Measurements from ENCODE around the gene ARFGAP2.

The ARFGAP2 gene

DNA sequence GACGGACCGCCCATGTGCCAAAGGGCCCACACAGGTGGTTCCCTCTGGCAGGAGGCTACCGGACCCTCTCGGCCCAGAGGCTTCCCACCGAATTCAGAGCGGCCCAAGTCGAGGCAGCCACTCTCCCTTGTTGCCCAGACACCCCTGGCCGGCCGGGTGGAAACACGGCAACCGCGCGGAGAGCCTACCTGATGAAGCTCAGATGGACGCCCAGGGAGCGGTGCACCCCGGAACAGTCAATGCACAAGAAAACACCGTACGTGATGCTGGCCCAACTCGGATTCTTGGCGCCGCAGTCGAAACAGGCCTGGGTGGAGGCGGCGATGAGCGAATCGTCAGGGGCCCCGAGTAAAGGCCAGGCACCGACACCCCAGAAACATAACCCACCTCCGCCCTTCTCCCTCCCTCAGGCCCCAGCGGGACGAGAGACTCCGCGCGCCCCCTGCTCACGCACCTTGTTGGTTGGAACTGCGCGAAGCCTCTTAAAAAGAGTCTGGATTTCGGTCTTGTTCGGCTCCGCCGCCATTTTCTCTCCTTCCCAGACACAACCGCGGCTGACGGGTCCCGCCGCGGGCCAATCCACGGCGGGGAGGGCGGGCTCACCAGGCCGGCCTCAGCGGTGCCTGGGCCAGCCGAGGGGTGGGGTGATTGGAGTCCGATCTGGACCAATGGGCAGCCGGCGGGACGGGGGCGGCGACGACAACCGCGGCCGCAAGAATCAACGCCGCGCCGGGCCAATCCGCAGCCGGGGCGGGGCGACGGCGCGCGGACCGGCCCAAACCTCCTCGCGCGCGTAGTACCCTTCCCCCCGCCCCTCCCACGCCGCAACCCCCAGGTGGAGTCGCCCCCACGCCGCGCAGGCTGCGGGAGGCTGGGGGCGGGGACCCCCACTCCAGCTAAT is at the start of gene ARFGAP2:
TSS of gene ARFGAP2 (minus strand) at position 552 of the 901 bp plus-strand sequence. CDS start at position 526, 26 bp downstream.
- CTCF ChIA-PET: interaction anchor here (0.6 to 1.9 kb wide), 3 partner anchors 10 to 66 kb away, joined by 3 to 6 read pairs (median 3); partner anchors contain the start of gene PACSIN3
- POLR2A ChIA-PET (ENCODE audit: low non-redundant PET): interaction anchor here (0.6 kb wide), 1 partner anchor 81 kb away, joined by 3 read pairs; no protein-coding TSS in a partner anchor
- DNase-seq (ENCODE audit: low spot score): peak; percentile 99
- TF ChIP-seq, protein P1, sequence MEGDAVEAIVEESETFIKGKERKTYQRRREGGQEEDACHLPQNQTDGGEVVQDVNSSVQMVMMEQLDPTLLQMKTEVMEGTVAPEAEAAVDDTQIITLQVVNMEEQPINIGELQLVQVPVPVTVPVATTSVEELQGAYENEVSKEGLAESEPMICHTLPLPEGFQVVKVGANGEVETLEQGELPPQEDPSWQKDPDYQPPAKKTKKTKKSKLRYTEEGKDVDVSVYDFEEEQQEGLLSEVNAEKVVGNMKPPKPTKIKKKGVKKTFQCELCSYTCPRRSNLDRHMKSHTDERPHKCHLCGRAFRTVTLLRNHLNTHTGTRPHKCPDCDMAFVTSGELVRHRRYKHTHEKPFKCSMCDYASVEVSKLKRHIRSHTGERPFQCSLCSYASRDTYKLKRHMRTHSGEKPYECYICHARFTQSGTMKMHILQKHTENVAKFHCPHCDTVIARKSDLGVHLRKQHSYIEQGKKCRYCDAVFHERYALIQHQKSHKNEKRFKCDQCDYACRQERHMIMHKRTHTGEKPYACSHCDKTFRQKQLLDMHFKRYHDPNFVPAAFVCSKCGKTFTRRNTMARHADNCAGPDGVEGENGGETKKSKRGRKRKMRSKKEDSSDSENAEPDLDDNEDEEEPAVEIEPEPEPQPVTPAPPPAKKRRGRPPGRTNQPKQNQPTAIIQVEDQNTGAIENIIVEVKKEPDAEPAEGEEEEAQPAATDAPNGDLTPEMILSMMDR (conservative IDR thresholded peaks at IDR 0.05; ENCODE audit: low read depth): no peak
- H3K27ac ChIP-seq: peak within 1 kb of the TSS; percentile 98

DNA sequence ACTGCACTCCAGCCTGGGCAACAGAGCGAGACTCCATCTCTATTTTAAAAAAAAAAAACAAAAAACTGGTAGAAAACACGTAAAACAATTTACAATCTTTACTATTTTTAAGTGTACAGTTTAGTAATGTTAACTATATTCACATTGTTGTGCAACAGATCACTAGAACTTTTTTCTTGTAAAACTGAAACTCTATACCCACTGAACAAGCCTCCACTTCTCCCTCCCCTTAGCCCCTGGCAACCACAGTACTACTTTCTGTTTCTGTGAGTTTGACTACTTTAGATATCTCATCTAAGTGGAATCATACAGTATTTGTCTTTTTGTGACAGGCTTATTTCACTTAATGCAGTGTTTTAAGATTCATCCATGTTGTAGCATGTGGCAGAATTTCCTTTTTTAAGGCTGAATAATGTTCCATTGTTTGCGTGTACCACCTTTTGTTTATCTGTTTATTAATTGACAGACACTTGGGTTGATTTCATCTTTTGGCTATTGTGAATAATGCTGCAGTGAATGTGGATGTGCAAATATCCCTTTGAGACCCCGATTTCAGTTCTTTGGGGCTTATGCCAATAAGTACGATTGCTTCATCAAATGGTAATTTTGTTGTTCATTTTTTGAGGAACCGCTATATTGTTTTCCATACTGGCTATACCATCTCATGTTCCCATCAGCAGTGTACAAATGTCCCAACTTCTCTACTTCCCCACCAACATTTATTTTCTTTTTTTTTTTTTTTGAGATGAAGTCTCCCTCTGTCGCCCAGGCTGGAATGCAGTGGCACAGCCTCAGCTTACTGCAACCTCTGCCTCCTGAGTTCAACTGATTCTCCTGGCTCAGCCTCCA is 49.1 kb upstream of the ARFGAP2 start:
- DNase-seq (ENCODE audit: low spot score): no peak
- CTCF ChIA-PET: no interaction called here
- TF ChIP-seq, protein P1 (conservative IDR thresholded peaks at IDR 0.05; ENCODE audit: low read depth): no peak
- POLR2A ChIA-PET (ENCODE audit: low non-redundant PET): no interaction called here
- H3K27ac ChIP-seq: peak overlapping the region; percentile 32

DNA sequence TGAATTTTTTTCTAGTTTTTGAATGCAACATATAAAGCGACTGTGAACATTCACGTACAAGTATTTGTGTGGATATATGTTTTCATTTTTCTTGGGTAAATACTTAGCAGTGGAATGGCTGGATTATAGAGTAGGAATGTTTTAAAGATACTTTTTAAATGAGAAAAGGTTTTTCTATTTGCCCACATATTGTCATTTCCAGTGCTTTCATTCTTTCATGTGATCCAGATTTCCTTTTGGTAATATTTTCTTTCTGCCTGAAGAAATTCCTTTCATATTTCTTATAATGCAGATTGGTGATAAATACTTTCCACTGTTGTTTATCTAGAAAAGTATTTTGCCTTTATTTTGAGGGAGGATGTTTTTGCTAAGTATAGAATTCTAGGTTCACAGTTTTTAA is 46.0 kb upstream of the ARFGAP2 start:
- ChIA-PET POLR2A (ENCODE audit: low non-redundant PET) (no interaction called here), CTCF (no interaction called here)
- TF ChIP-seq, protein P1 (conservative IDR thresholded peaks at IDR 0.05; ENCODE audit: low read depth): no peak
- H3K27ac ChIP-seq: no peak overlapping the region
- no peak for DNase-seq (ENCODE audit: low spot score)

DNA sequence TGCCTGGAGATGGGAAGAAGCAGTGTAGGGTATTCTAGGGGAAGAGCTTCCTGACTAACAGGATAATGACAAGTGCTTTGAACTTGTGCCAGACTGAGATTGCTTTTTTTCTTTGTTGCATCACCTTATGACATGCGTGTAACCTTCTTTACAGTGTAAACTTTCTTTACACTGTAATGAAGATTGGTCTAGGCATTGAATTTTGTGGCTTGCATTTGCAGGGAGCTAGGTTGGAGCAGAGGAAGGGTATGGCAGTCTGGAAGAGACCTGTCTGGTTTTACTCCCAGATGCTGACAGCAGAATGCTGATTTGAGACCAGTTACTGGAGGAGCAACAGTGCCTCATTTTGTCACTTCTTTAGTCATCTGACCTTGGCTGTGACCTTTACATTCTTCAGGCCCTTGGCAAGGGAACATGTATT is 43.7 kb upstream of the ARFGAP2 start:
- POLR2A ChIA-PET (ENCODE audit: low non-redundant PET): interaction anchor here (0.9 kb wide), 1 partner anchor 13 kb away, joined by 5 read pairs; no protein-coding TSS in a partner anchor
- TF ChIP-seq, protein P1 (conservative IDR thresholded peaks at IDR 0.05; ENCODE audit: low read depth): no peak
- no peak for DNase-seq (ENCODE audit: low spot score)
- H3K27ac ChIP-seq: peak overlapping the region; percentile 57
- CTCF ChIA-PET: interaction anchor here (0.7 to 1.1 kb wide), 2 partner anchors 10 to 35 kb away, joined by 3 to 9 read pairs; no protein-coding TSS in a partner anchor

DNA sequence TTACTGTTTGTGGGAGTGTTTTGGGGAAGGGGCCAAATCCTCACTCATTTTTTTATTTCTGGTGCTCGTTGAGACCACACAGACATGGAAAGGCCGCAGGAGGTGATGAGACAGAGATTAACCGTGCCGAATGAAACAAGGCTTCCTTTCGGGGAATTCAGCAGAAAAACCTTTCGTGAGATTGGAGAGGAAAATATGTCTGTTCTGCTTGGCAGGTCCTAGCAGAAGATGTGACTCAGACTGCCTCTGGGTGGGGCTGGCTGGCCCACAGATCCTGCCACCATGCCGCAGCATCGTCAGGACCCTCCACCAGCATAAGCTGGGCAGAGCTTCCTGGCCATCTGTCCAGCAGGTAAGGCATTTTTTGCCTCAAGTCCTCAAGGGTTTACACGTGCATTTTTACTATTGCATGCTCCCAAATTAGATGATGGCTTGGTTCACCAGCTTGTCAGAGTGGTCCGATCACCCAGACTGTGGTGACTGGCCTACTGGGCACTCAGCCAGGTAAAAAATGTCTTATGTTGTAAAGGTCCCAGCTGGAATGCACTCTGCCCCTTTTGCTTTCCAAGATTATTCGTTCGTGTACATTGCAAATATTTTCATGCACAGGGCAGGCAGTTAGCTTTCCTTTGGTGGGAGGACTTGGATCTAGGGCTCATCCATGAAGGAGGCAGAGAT is 39.6 kb upstream of the ARFGAP2 start:
- ChIA-PET CTCF (interaction anchor here (0.7 to 2.6 kb wide), 4 partner anchors 12 to 37 kb away, joined by 3 to 11 read pairs (median 4); no protein-coding TSS in a partner anchor), POLR2A (ENCODE audit: low non-redundant PET) (interaction anchor here (0.5 to 3.2 kb wide), 4 partner anchors 22 to 605 kb away, joined by 5 to 70 read pairs (median 10); partner anchors contain the start of gene PACSIN3)
- peak overlapping the region; percentile 99 for H3K27ac ChIP-seq
- TF ChIP-seq, protein P1 (conservative IDR thresholded peaks at IDR 0.05; ENCODE audit: low read depth): no peak
- peak; percentile 61 for DNase-seq (ENCODE audit: low spot score)
